ENCODE measurements around the gene ELP6. TPM values are rescaled to one million over a fixed set of nuclear protein-coding genes. Genes with fewer than 3 reads are reported as not detected.

The ELP6 gene
- polyA plus RNA-seq, 2 of the 4 experiments (the other 2 are of a cell fraction) = 39.4 to 42.0 TPM

Small RNA genes within 50 kb of the gene (small RNA-seq; reads per million reads assigned to genes)
- gene AC099778.2 (0 reads per million in 6 experiments), gene RN7SL870P (0 reads per million in 6 experiments)

Other genes starting within 250 kb of the ELP6 start
- 8.9 and 15.5 TPM in 2 replicates for gene KIF9, start 230.9 kb downstream of the ELP6 start, polyA plus RNA-seq (2011; rRNA removed)
- gene KIF9, start 230.9 kb downstream of the ELP6 start, polyA plus RNA-seq (2017; fragmentation: RNase III; extraction: RNeasy Plus Mini Kit Qiagen cat#74134 plus additional on column Dnase treatment) = 12.6 to 16.6 TPM (median 14.0 TPM) in 3 replicates
- 18.5 and 20.7 TPM in 2 replicates for gene KLHL18, start 230.8 kb downstream of the ELP6 start, polyA plus RNA-seq (2011; rRNA removed)
- 13.6 to 16.2 TPM (median 14.3 TPM) in 3 replicates for gene KLHL18, start 230.8 kb downstream of the ELP6 start, polyA plus RNA-seq (2017; fragmentation: RNase III; extraction: RNeasy Plus Mini Kit Qiagen cat#74134 plus additional on column Dnase treatment)
- gene PTPN23, start 132.7 kb downstream of the ELP6 start, polyA plus RNA-seq (2011; rRNA removed) = 1.5 and 3.1 TPM in 2 replicates
- gene PTPN23, start 132.7 kb downstream of the ELP6 start, polyA plus RNA-seq (2017; fragmentation: RNase III; extraction: RNeasy Plus Mini Kit Qiagen cat#74134 plus additional on column Dnase treatment) = 16.8 to 21.3 TPM (median 17.3 TPM) in 3 replicates
- 12.9 and 27.2 TPM in 2 replicates for gene SCAP, start 37.8 kb downstream of the ELP6 start, polyA plus RNA-seq (2011; rRNA removed)
- gene SCAP, start 37.8 kb downstream of the ELP6 start, polyA plus RNA-seq (2017; fragmentation: RNase III; extraction: RNeasy Plus Mini Kit Qiagen cat#74134 plus additional on column Dnase treatment) = 21.9 to 25.9 TPM (median 24.8 TPM) in 3 replicates
- gene CSPG5, start 65.2 kb upstream of the ELP6 start, polyA plus RNA-seq (2011; rRNA removed) = 0.14 and 0.38 TPM in 2 replicates
- gene CSPG5, start 65.2 kb upstream of the ELP6 start, polyA plus RNA-seq (2017; fragmentation: RNase III; extraction: RNeasy Plus Mini Kit Qiagen cat#74134 plus additional on column Dnase treatment) = 0.93 to 1.1 TPM (median 1.1 TPM) in 3 replicates

Measured in A549 (cell line).